Panc1 (cell line): ENCODE measurements around the gene ARSG. TPM values are rescaled to one million over a fixed set of nuclear protein-coding genes. Genes with fewer than 3 reads are reported as not detected.

Source experiments
- ATAC-seq: fragments of 200-7000 bp; cut with Tn5 transposase; 2 replicates; pipeline ENCODE4 v1.9.1; 2020; ENCODE audit warnings: mild to moderate bottlenecking, moderate library complexity
- BruUV-seq: library from RNA; stranded (reverse); fragments of 400-500 nt; replicated peaks from 2 replicates; lab custom pipeline; 2021; lab: Mats Ljungman, UMichigan
- CTCF ChIA-PET: fragments of 300-600 bp; sonication (Branson Sonifier 250); formaldehyde crosslinking; loops from one replicate; lab custom pipeline; 2022; ENCODE audit warnings: antibody characterized with exemption; lab: Charles Lee
- POLR2A ChIA-PET: fragments of 300-600 bp; sonication (Branson Sonifier 250); formaldehyde crosslinking; loops from one replicate; lab custom pipeline; 2022; ENCODE audit warnings: antibody characterized with exemption; lab: Charles Lee
- DNase-seq: peaks from one replicate; pipeline ENCODE4 v3.0.0-alpha.2; 2010; ENCODE audit warnings: low read depth, low spot score
- H3K27ac ChIP-seq: 2 replicates; pipeline ENCODE4 v1.5.1; 2011; ENCODE audit warnings: mild to moderate bottlenecking, low read length, inconsistent platforms
- H3K27me3 ChIP-seq: fragments of 200-500 bp; sonication (Bioruptor generic); 2 replicates; pipeline ENCODE4 v1.6.0; 2014; ENCODE audit warnings: low read length, inconsistent platforms; ENCODE audit not compliant: control insufficient read depth, insufficient read depth
- H3K36me3 ChIP-seq: fragments of 200-500 bp; sonication (Bioruptor generic); 2 replicates; pipeline ENCODE4 v1.5.1; 2014; ENCODE audit warnings: inconsistent platforms, mild to moderate bottlenecking, low read length, moderate library complexity; ENCODE audit not compliant: control insufficient read depth, insufficient read depth
- H3K4me1 ChIP-seq: 2 replicates; pipeline ENCODE4 v1.5.1; 2011; ENCODE audit warnings: inconsistent platforms, mild to moderate bottlenecking, low read length, moderate library complexity; ENCODE audit not compliant: control insufficient read depth, insufficient read depth
- H3K4me3 ChIP-seq, 2 experiments: 2 replicates each; pipeline ENCODE4 v1.5.1; 2011 to 2012; ENCODE audit warnings: low read depth in 2 of 2, low read length in 2 of 2, mild to moderate bottlenecking in 2 of 2, inconsistent platforms in 1 of 2, moderate library complexity in 1 of 2
- H3K9me3 ChIP-seq: fragments of 200-500 bp; sonication (Bioruptor generic); 2 replicates; pipeline ENCODE4 v1.5.1; 2014; ENCODE audit warnings: low read depth, mild to moderate bottlenecking, inconsistent platforms, low read length, moderate library complexity; ENCODE audit not compliant: control insufficient read depth, insufficient read depth
- POLR2AphosphoS5 ChIP-seq: IDR thresholded peaks from 2 replicates; pipeline ENCODE4 v1.6.1; 2012; ENCODE audit warnings: mild to moderate bottlenecking, low read depth, low read length, moderate library complexity
- SIN3A ChIP-seq: IDR thresholded peaks from 2 replicates; pipeline ENCODE4 v1.6.1; 2012; ENCODE audit warnings: low read depth, mild to moderate bottlenecking, low read length, moderate library complexity, borderline replicate concordance; ENCODE audit not compliant: insufficient read depth
- TCF7L2 ChIP-seq: IDR thresholded peaks from 2 replicates; pipeline ENCODE4 v1.6.1; 2011; ENCODE audit warnings: mild to moderate bottlenecking, low read depth, low read length, inconsistent platforms
- in situ Hi-C: cut with HindIII; loops from 2 replicates; pipeline ENCODE4 v1.10.0; 2016; ENCODE audit warnings: low sequenced_read_pairs, low pct_unique_long_range_greater_than_20kb
- intact Hi-C: fragments of 100-400 bp; cut with micrococcal nuclease; formaldehyde crosslinking; loops from one replicate; pipeline ENCODE4 v1.10.0; 2022; ENCODE audit not compliant: unreplicated experiment
- total RNA-seq: library from RNA; stranded (reverse); gene quantifications from one replicate; pipeline ENCODE4 v1.2.1, GENCODE V29; 2021; ENCODE audit not compliant: unreplicated experiment
- TF ChIP-seq, protein P1 (sequence below), 2 experiments: IDR thresholded peaks; 2 replicates each; pipeline ENCODE4 v1.6.1; 2011 to 2012; ENCODE audit warnings: low read depth in 2 of 2, control low read depth in 1 of 2, low read length in 1 of 2, mild to moderate bottlenecking in 1 of 2, moderate library complexity in 1 of 2; ENCODE audit not compliant: insufficient read depth in 1 of 2
- TF ChIP-seq, protein P2 (sequence below): fragments of 450-650 bp; IDR thresholded peaks from 2 replicates; pipeline ENCODE4 v1.5.1; 2017; ENCODE audit warnings: mild to moderate bottlenecking

ARSG gene
- total RNA-seq, 1 experiment from 2014 or later, result 2.3 TPM

DNA sequence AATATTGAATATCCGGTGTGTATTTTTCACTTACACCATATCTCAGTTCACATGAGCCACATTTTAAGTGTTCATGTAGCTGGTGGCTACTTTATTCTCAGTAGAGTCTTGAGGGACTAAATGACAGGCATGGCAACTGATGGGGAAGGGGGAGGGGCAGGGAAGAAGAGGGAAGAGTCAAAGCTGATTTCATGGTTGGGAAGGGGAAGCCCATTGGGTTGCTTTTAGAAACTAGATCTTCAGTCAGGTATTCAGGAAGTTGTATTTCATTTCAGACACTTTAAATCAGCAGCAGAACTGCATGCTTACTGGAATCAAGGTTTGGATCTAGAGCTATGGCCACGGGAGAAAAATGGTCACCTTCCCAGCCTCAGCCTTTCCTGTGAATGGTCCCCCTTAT is 168.9 kb downstream of the ARSG start:
- DNase-seq (no peak), ATAC-seq (no peak)
- no peak overlapping the region for H3K4me3 ChIP-seq
- TF ChIP-seq POLR2AphosphoS5 (no peak), SIN3A (no peak), TCF7L2 (no peak)
- TF ChIP-seq, protein P1, sequence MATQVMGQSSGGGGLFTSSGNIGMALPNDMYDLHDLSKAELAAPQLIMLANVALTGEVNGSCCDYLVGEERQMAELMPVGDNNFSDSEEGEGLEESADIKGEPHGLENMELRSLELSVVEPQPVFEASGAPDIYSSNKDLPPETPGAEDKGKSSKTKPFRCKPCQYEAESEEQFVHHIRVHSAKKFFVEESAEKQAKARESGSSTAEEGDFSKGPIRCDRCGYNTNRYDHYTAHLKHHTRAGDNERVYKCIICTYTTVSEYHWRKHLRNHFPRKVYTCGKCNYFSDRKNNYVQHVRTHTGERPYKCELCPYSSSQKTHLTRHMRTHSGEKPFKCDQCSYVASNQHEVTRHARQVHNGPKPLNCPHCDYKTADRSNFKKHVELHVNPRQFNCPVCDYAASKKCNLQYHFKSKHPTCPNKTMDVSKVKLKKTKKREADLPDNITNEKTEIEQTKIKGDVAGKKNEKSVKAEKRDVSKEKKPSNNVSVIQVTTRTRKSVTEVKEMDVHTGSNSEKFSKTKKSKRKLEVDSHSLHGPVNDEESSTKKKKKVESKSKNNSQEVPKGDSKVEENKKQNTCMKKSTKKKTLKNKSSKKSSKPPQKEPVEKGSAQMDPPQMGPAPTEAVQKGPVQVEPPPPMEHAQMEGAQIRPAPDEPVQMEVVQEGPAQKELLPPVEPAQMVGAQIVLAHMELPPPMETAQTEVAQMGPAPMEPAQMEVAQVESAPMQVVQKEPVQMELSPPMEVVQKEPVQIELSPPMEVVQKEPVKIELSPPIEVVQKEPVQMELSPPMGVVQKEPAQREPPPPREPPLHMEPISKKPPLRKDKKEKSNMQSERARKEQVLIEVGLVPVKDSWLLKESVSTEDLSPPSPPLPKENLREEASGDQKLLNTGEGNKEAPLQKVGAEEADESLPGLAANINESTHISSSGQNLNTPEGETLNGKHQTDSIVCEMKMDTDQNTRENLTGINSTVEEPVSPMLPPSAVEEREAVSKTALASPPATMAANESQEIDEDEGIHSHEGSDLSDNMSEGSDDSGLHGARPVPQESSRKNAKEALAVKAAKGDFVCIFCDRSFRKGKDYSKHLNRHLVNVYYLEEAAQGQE (IDR thresholded peaks at IDR 0.05; ENCODE audit: insufficient read depth in 1 of 2, low read depth in 2 of 2, low read length in 1 of 2), result no peak
- TF ChIP-seq, protein P2, sequence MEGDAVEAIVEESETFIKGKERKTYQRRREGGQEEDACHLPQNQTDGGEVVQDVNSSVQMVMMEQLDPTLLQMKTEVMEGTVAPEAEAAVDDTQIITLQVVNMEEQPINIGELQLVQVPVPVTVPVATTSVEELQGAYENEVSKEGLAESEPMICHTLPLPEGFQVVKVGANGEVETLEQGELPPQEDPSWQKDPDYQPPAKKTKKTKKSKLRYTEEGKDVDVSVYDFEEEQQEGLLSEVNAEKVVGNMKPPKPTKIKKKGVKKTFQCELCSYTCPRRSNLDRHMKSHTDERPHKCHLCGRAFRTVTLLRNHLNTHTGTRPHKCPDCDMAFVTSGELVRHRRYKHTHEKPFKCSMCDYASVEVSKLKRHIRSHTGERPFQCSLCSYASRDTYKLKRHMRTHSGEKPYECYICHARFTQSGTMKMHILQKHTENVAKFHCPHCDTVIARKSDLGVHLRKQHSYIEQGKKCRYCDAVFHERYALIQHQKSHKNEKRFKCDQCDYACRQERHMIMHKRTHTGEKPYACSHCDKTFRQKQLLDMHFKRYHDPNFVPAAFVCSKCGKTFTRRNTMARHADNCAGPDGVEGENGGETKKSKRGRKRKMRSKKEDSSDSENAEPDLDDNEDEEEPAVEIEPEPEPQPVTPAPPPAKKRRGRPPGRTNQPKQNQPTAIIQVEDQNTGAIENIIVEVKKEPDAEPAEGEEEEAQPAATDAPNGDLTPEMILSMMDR, result no peak
- H3K27me3 ChIP-seq, result no peaks in the 10 kb centered on the region
- H3K4me1 ChIP-seq, result peaks cover 6% of the 10 kb centered on the region
- ChIA-PET CTCF (no interaction called here), POLR2A (no interaction called here)
- BruUV-seq, result no TSS peak
- H3K9me3 ChIP-seq, result no peaks in the 10 kb centered on the region
- in situ Hi-C loops (no loop called here), intact Hi-C loops (loop anchor here (10.0 kb wide), 4 partner anchors 285 to 495 kb away; no protein-coding TSS in a partner anchor)
- no peaks in the 10 kb centered on the region for H3K36me3 ChIP-seq
- no peak overlapping the region for H3K27ac ChIP-seq

DNA sequence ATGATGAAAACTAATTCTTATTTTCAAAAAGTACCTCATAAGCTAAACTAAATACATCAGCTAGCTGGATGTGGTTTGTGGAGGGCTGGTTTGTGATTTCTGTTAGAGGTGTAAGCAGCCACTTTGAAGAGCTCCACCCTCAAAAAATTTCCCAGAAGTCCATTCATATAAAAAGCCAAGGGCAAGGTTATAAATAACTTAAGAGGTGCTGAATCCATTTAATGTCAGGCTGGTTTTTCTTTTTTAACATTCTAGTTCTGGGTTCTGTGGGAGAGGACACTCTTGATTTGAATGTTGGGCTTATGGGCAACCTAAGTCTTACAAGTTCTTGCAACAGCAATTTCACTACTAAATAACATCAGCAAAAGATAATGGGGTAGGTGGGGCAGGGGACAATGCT is 169.4 kb downstream of the ARSG start:
- Histone ChIP-seq H3K9me3 (no peaks in the 10 kb centered on the region), H3K36me3 (no peaks in the 10 kb centered on the region), H3K27me3 (no peaks in the 10 kb centered on the region), H3K27ac (no peak overlapping the region), H3K4me1 (peaks cover 6% of the 10 kb centered on the region), H3K4me3 (no peak overlapping the region)
- TF ChIP-seq, protein P1 (IDR thresholded peaks at IDR 0.05; ENCODE audit: insufficient read depth in 1 of 2, low read depth in 2 of 2, low read length in 1 of 2), result no peak
- TF ChIP-seq, protein P2, result no peak
- TF ChIP-seq POLR2AphosphoS5 (no peak), SIN3A (no peak), TCF7L2 (no peak)
- BruUV-seq, result no TSS peak
- no peak for ATAC-seq
- ChIA-PET CTCF (no interaction called here), POLR2A (interaction anchor here (0.6 kb wide), 1 partner anchor 85 kb away, joined by 3 read pairs; no protein-coding TSS in a partner anchor)
- in situ Hi-C loops (no loop called here), intact Hi-C loops (loop anchor here (10.0 kb wide), 4 partner anchors 286 to 496 kb away; no protein-coding TSS in a partner anchor)
- DNase-seq, result no peak
